H9 (cell line): ENCODE results near the gene ADARB2. TPM values are rescaled to one million over a fixed set of nuclear protein-coding genes. Genes with fewer than 3 reads are reported as not detected.
"Not testable (repeated sequence)": the region's sequence is repeated elsewhere in the genome, so short reads cannot be mapped to it uniquely, and the experiment has no call there.

ENCODE experiments used
- DNase-seq: peaks from one replicate; pipeline ENCODE4 v3.0.0-alpha.2; 2017
- H2AFZ ChIP-seq: one replicate; pipeline ENCODE4 v1.6.1; 2013; ENCODE audit warnings: mild to moderate bottlenecking, low read length, control low read depth, moderate library complexity
- H2AK5ac ChIP-seq: 2 replicates; pipeline ENCODE4 v1.6.1; 2013; ENCODE audit warnings: low read length, control low read depth, mixed read lengths; ENCODE audit not compliant: insufficient read length
- H2BK120ac ChIP-seq: one replicate; pipeline ENCODE4 v1.6.1; 2013; ENCODE audit warnings: low read depth, mild to moderate bottlenecking, low read length, control low read depth, inconsistent platforms; ENCODE audit not compliant: poor library complexity, severe bottlenecking
- H2BK12ac ChIP-seq: 2 replicates; pipeline ENCODE4 v1.6.1; 2013; ENCODE audit warnings: low read length, control low read depth, mixed read lengths, low read depth; ENCODE audit not compliant: insufficient read length
- H2BK15ac ChIP-seq: 2 replicates; pipeline ENCODE4 v1.6.1; 2013; ENCODE audit warnings: low read depth, low read length, control low read depth
- H2BK20ac ChIP-seq: one replicate; pipeline ENCODE4 v1.6.1; 2013; ENCODE audit warnings: low read depth, mild to moderate bottlenecking, low read length, control low read depth, inconsistent platforms; ENCODE audit not compliant: poor library complexity, severe bottlenecking
- H2BK5ac ChIP-seq: 2 replicates; pipeline ENCODE4 v1.6.1; 2013; ENCODE audit warnings: low read length, control low read depth, mixed read lengths; ENCODE audit not compliant: insufficient read length
- H3K14ac ChIP-seq: 2 replicates; pipeline ENCODE4 v1.6.1; 2013; ENCODE audit warnings: low read length, control low read depth; ENCODE audit not compliant: insufficient read depth
- H3K18ac ChIP-seq: 2 replicates; pipeline ENCODE4 v1.6.1; 2013; ENCODE audit warnings: low read depth, mild to moderate bottlenecking, mixed read lengths, low read length, control low read depth; ENCODE audit not compliant: insufficient read length
- H3K23ac ChIP-seq: 2 replicates; pipeline ENCODE4 v1.6.1; 2013; ENCODE audit warnings: low read length, control low read depth, mixed read lengths, low read depth; ENCODE audit not compliant: insufficient read length
- H3K23me2 ChIP-seq: 2 replicates; pipeline ENCODE4 v1.6.1; 2013; ENCODE audit warnings: low read depth, mild to moderate bottlenecking, mixed read lengths, low read length, control low read depth; ENCODE audit not compliant: insufficient read length, poor library complexity, severe bottlenecking
- H3K27ac ChIP-seq: 2 replicates; pipeline ENCODE4 v1.5.1; 2013; ENCODE audit warnings: low read length, control low read depth, mixed read lengths, low read depth; ENCODE audit not compliant: insufficient read length
- H3K27me3 ChIP-seq: 2 replicates; pipeline ENCODE4 v1.6.1; 2013; ENCODE audit warnings: low read length, control low read depth, inconsistent platforms; ENCODE audit not compliant: insufficient read depth
- H3K4ac ChIP-seq: 2 replicates; pipeline ENCODE4 v1.6.1; 2013; ENCODE audit warnings: low read depth, mild to moderate bottlenecking, control low read depth, inconsistent platforms, low read length, moderate library complexity
- H3K4me1 ChIP-seq: 2 replicates; pipeline ENCODE4 v1.6.1; 2013; ENCODE audit warnings: low read length, control low read depth, inconsistent platforms; ENCODE audit not compliant: insufficient read depth
- H3K4me2 ChIP-seq: 2 replicates; pipeline ENCODE4 v1.6.1; 2013; ENCODE audit warnings: low read length, control low read depth, mixed read lengths; ENCODE audit not compliant: insufficient read length, insufficient read depth
- H3K56ac ChIP-seq: 2 replicates; pipeline ENCODE4 v1.6.1; 2013; ENCODE audit warnings: low read depth, mild to moderate bottlenecking, mixed read lengths, low read length, control low read depth; ENCODE audit not compliant: insufficient read length
- H3K79me1 ChIP-seq: 2 replicates; pipeline ENCODE4 v1.6.1; 2013; ENCODE audit warnings: low read depth, mild to moderate bottlenecking, moderate library complexity, low read length, control low read depth, inconsistent platforms; ENCODE audit not compliant: insufficient read depth, poor library complexity, severe bottlenecking
- H3K79me2 ChIP-seq: 2 replicates; pipeline ENCODE4 v1.6.1; 2013; ENCODE audit warnings: low read length, control low read depth, inconsistent platforms; ENCODE audit not compliant: insufficient read depth
- H3K9ac ChIP-seq: 2 replicates; pipeline ENCODE4 v1.6.1; 2013; ENCODE audit warnings: low read length, control low read depth, mixed read lengths; ENCODE audit not compliant: insufficient read length; ENCODE audit errors: extremely low read depth
- H3K9me3 ChIP-seq: one replicate; pipeline ENCODE4 v1.6.1; 2013; ENCODE audit warnings: low read depth, low read length, inconsistent platforms; ENCODE audit not compliant: control insufficient read depth
- H3T11ph ChIP-seq: one replicate; pipeline ENCODE4 v1.6.1; 2013; ENCODE audit warnings: mild to moderate bottlenecking, low read length, control low read depth, inconsistent platforms
- H4K20me1 ChIP-seq: one replicate; pipeline ENCODE4 v1.6.1; 2013; ENCODE audit not compliant: control insufficient read depth, insufficient read length, insufficient read depth
- H4K5ac ChIP-seq: 2 replicates; pipeline ENCODE4 v1.6.1; 2013; ENCODE audit warnings: low read depth, mild to moderate bottlenecking, mixed read lengths, low read length, control low read depth; ENCODE audit not compliant: insufficient read length
- H4K8ac ChIP-seq: replicated peaks from 2 replicates; pipeline ENCODE4 v1.6.1; 2013; ENCODE audit warnings: low read length, control low read depth, mixed read lengths, low read depth; ENCODE audit not compliant: insufficient read length
- H4K91ac ChIP-seq: 2 replicates; pipeline ENCODE4 v1.6.1; 2013; ENCODE audit warnings: low read depth, mild to moderate bottlenecking, moderate library complexity, mixed read lengths, low read length, control low read depth; ENCODE audit not compliant: insufficient read length
- H3K27ac Mint-ChIP-seq, 3 experiments: 2 replicates in 2 of 3; 3 replicates in 1 of 3; pipeline ENCODE4 v1.8.0; 2020 to 2021; ENCODE audit warnings: mixed read lengths in 3 of 3, mild to moderate bottlenecking in 1 of 3, moderate library complexity in 1 of 3
- H3K27me3 Mint-ChIP-seq: 2 replicates; pipeline ENCODE4 v1.8.0; 2021; ENCODE audit warnings: low read depth, mild to moderate bottlenecking, moderate library complexity, mixed read lengths
- H3K36me3 Mint-ChIP-seq, 3 experiments: 2 replicates in 2 of 3; 3 replicates in 1 of 3; pipeline ENCODE4 v1.8.0; 2020 to 2021; ENCODE audit warnings: low read depth in 3 of 3, mixed read lengths in 3 of 3; ENCODE audit not compliant: insufficient read depth in 1 of 3
- H3K4me1 Mint-ChIP-seq, 2 experiments: 2 replicates each; pipeline ENCODE4 v1.8.0; 2020; ENCODE audit warnings: mixed read lengths in 2 of 2
- H3K4me3 Mint-ChIP-seq, 2 experiments: 2 replicates in 1 of 2; 3 replicates in 1 of 2; pipeline ENCODE4 v1.8.0; 2020 to 2021; ENCODE audit warnings: mild to moderate bottlenecking in 2 of 2, mixed read lengths in 2 of 2, moderate library complexity in 1 of 2
- H3K9me3 Mint-ChIP-seq, 2 experiments: 2 replicates in 1 of 2; 3 replicates in 1 of 2; pipeline ENCODE4 v1.8.0; 2020; ENCODE audit warnings: mild to moderate bottlenecking in 2 of 2, mixed read lengths in 2 of 2, moderate library complexity in 1 of 2
- CTCF ChIP-seq: fragments of 200-600 bp; sonication (generic); conservative IDR thresholded peaks from 3 replicates; pipeline ENCODE4 v1.8.0; 2021; ENCODE audit warnings: antibody characterized with exemption, mild to moderate bottlenecking
- WGBS: extraction: QIAGEN DNeasy Blood & Tissue Kit; methylation state at CpG from one replicate; pipeline ENCODE4 v1.1.7; 2013; ENCODE audit warnings: missing lambda C conversion rate, low lambda C conversion rate, mixed read lengths; ENCODE audit not compliant: insufficient read length; ENCODE audit errors: extremely low coverage; 5-methylcytosine and 5-hydroxymethylcytosine counted together
- total RNA-seq: library from RNA; stranded (reverse); gene quantifications from 2 replicates; pipeline ENCODE4 v1.2.1, GENCODE V29; 2021

The ADARB2 gene
- total RNA-seq, 1 experiment from 2014 or later = 0.87 TPM

- Histone ChIP-seq H3K79me2 (no peaks in the 10 kb centered on the region), H3K4ac (no peak overlapping the region), H3K9me3 (no peaks in the 10 kb centered on the region), H3K4me2 (no peak overlapping the region), H4K5ac (no peak overlapping the region), H2BK5ac (no peak overlapping the region), H3K79me1 (no peaks in the 10 kb centered on the region), H3K9ac (no peak overlapping the region), H4K91ac (no peak overlapping the region), H2BK12ac (no peak overlapping the region), H2BK20ac (no peak overlapping the region), H2AFZ (no peak overlapping the region), H4K20me1 (no peaks in the 10 kb centered on the region), H2BK120ac (no peak overlapping the region), H3K4me1 (0 out of 2 replicates have a peak, but pooled peaks cover 2% of the 10 kb centered on the region), H3K27ac (no peak overlapping the region), H4K8ac (no peak overlapping the region), H3K23me2 (no peaks in the 10 kb centered on the region), H3K14ac (no peak overlapping the region), H2BK15ac (no peak overlapping the region), H3K56ac (no peak overlapping the region), H3T11ph (no peak overlapping the region), H3K27me3 (no peaks in the 10 kb centered on the region), H3K18ac (no peak overlapping the region), H2AK5ac (no peak overlapping the region), H3K23ac (no peak overlapping the region)
- no peak for DNase-seq
- H3K4me1 Mint-ChIP-seq = peaks cover 9 to 12% of the 10 kb centered on the region in 2 experiments
- no peaks in the 10 kb centered on the region; a peak in 1 of 7 replicates for H3K36me3 Mint-ChIP-seq
- no peak overlapping the region for H3K27ac Mint-ChIP-seq
- WGBS = no CpG with 5 or more reads among the region's 9 CpGs
- H3K9me3 Mint-ChIP-seq = no peaks in the 10 kb centered on the region
- H3K27me3 Mint-ChIP-seq = peaks cover 8% of the 10 kb centered on the region; the same call in 1 of the 2 replicates
- no peak for TF ChIP-seq CTCF
- no peak overlapping the region for H3K4me3 Mint-ChIP-seq
Measured at GRCh38 chr10:1461016-1461415, 276.3 kb downstream of the ADARB2 start.

GRCh38 chr10:1459664-1460063 lies 277.7 kb downstream of the ADARB2 start:
- H3K56ac ChIP-seq, H3K4me2 ChIP-seq, H3K36me3 Mint-ChIP-seq, H3K14ac ChIP-seq, H3T11ph ChIP-seq, H3K4me1 ChIP-seq, H3K4me1 Mint-ChIP-seq, H4K8ac ChIP-seq, H2BK20ac ChIP-seq, H2AK5ac ChIP-seq, H3K9me3 Mint-ChIP-seq, H3K4ac ChIP-seq, H3K79me1 ChIP-seq, H4K91ac ChIP-seq, H3K23ac ChIP-seq, H4K5ac ChIP-seq, H3K79me2 ChIP-seq, H3K18ac ChIP-seq, H3K4me3 Mint-ChIP-seq, H3K27ac ChIP-seq, H3K23me2 ChIP-seq, H3K9ac ChIP-seq, H2AFZ ChIP-seq, H4K20me1 ChIP-seq, DNase-seq, H2BK120ac ChIP-seq, H2BK12ac ChIP-seq, H2BK5ac ChIP-seq, H3K27ac Mint-ChIP-seq, H2BK15ac ChIP-seq, H3K9me3 ChIP-seq, H3K27me3 ChIP-seq, H3K27me3 Mint-ChIP-seq: not testable (repeated sequence)
- no CpG with 5 or more reads among the region's 6 CpGs for WGBS
